Vagina (tissue), 2 donors: ENCODE results near the gene CDKN1A. TPM values are rescaled to one million over a fixed set of nuclear protein-coding genes. Genes with fewer than 3 reads are reported as not detected.

Experiments used
- DNase-seq, 2 donors: peaks; one replicate each; pipeline ENCODE4 v3.0.0-alpha.2; 2017; ENCODE audit errors: extremely low spot score in 2 of 2
- H3K27ac ChIP-seq: fragments of 200-600 bp; sonication (generic); one replicate; pipeline ENCODE4 v1.5.1; 2019
- H3K27me3 ChIP-seq: fragments of 200-600 bp; sonication (generic); one replicate; pipeline ENCODE4 v1.5.1; 2019
- H3K36me3 ChIP-seq, 2 donors: fragments of 200-600 bp; sonication (generic); one replicate each; pipeline ENCODE4 v1.5.1; 2017 to 2019
- H3K4me1 ChIP-seq: fragments of 200-600 bp; sonication (generic); one replicate; pipeline ENCODE4 v1.5.1; 2019
- H3K4me3 ChIP-seq, 2 donors: fragments of 200-600 bp; sonication (generic); 1 replicate in 1 of 2; 2 replicates in 1 of 2; pipeline ENCODE4 v1.5.1; 2016 to 2019
- H3K9me3 ChIP-seq: fragments of 200-600 bp; sonication (generic); one replicate; pipeline ENCODE4 v1.5.1; 2019
- CTCF ChIP-seq, 3 experiments: fragments of 450-650 bp in 2 of 3; fragments of 200-600 bp in 1 of 3; sonication (generic) in 1 of 3; IDR thresholded peaks; one replicate each; pipeline ENCODE4 v1.5.1; 2017 to 2019; ENCODE audit warnings: antibody characterized with exemption in 3 of 3, mild to moderate bottlenecking in 2 of 3, moderate library complexity in 2 of 3
- POLR2A ChIP-seq, 2 donors: fragments of 450-650 bp; IDR thresholded peaks; one replicate each; pipeline ENCODE4 v1.6.1; 2017; ENCODE audit warnings: antibody characterized with exemption in 2 of 2, mild to moderate bottlenecking in 2 of 2, moderate library complexity in 2 of 2
- POLR2AphosphoS5 ChIP-seq, 2 donors: sonication (generic); formaldehyde crosslinking; IDR thresholded peaks; one replicate each; pipeline ENCODE4 v1.9.0; 2017; ENCODE audit warnings: antibody characterized with exemption in 2 of 2, mild to moderate bottlenecking in 2 of 2, low read depth in 1 of 2; ENCODE audit not compliant: insufficient read depth in 1 of 2
- intact Hi-C: fragments of 100-400 bp; cut with DNase I; formaldehyde crosslinking; loops from one replicate; pipeline ENCODE4 v1.15.1; 2023
- total RNA-seq: library from RNA; depleted of rRNA; stranded (reverse); fragments of >200 nt; gene quantifications from one replicate; pipeline ENCODE4 v1.2.3, GENCODE V29; 2016

The CDKN1A gene
- total RNA-seq, 1 donor from 2014 or later: 169 TPM

- Histone ChIP-seq H3K27ac (peak overlapping the region; percentile 38), H3K9me3 (no peaks in the 10 kb centered on the region), H3K36me3 (no peaks in the 10 kb centered on the region), H3K4me1 (peaks cover 20% of the 10 kb centered on the region), H3K27me3 (no peaks in the 10 kb centered on the region), H3K4me3 (no peak overlapping the region)
- no peak for DNase-seq
- intact Hi-C loops: no loop called here
- TF ChIP-seq POLR2AphosphoS5 (IDR thresholded peaks at IDR 0.05; ENCODE audit: insufficient read depth in 1 of 2, low read depth in 1 of 2) (peak; percentile 73 to 86), CTCF (IDR thresholded peaks at IDR 0.05) (no peak)
Measured at GRCh38 chr6:36666826-36667591, 11.5 kb upstream of the CDKN1A start.

- intact Hi-C loops: no loop called here
- no peak for DNase-seq
- H3K27me3 ChIP-seq: no peaks in the 10 kb centered on the region
- H3K9me3 ChIP-seq: no peaks in the 10 kb centered on the region
- H3K4me1 ChIP-seq: peaks cover 20% of the 10 kb centered on the region
- no peak overlapping the region for H3K27ac ChIP-seq
- H3K36me3 ChIP-seq: no peaks in the 10 kb centered on the region
- TF ChIP-seq CTCF (IDR thresholded peaks at IDR 0.05) (no peak), POLR2AphosphoS5 (IDR thresholded peaks at IDR 0.05; ENCODE audit: insufficient read depth in 1 of 2, low read depth in 1 of 2) (no peak), POLR2A (IDR thresholded peaks at IDR 0.05) (no peak)
- no peak overlapping the region for H3K4me3 ChIP-seq
Measured at GRCh38 chr6:36668591-36668990, 9.9 kb upstream of the CDKN1A start.

- intact Hi-C loops: no loop called here
- Histone ChIP-seq H3K4me3 (no peak overlapping the region), H3K27ac (no peak overlapping the region), H3K9me3 (no peaks in the 10 kb centered on the region), H3K4me1 (peaks cover 20% of the 10 kb centered on the region), H3K36me3 (no peaks in the 10 kb centered on the region), H3K27me3 (no peaks in the 10 kb centered on the region)
- TF ChIP-seq POLR2AphosphoS5 (IDR thresholded peaks at IDR 0.05; ENCODE audit: insufficient read depth in 1 of 2, low read depth in 1 of 2): no peak
- no peak for DNase-seq
Measured at GRCh38 chr6:36669002-36669401, 9.5 kb upstream of the CDKN1A start.

- no peak for DNase-seq
- Histone ChIP-seq H3K9me3 (no peaks in the 10 kb centered on the region), H3K27me3 (no peaks in the 10 kb centered on the region), H3K4me3 (no peak overlapping the region), H3K27ac (no peak overlapping the region), H3K4me1 (peaks cover 20% of the 10 kb centered on the region), H3K36me3 (no peaks in the 10 kb centered on the region)
- no peak for TF ChIP-seq POLR2AphosphoS5 (IDR thresholded peaks at IDR 0.05; ENCODE audit: insufficient read depth in 1 of 2, low read depth in 1 of 2)
- intact Hi-C loops: no loop called here
Measured at GRCh38 chr6:36670271-36670670, 8.2 kb upstream of the CDKN1A start.

GRCh38 chr6:36671687-36672375 lies 6.7 kb upstream of the CDKN1A start:
- Histone ChIP-seq H3K36me3 (no peaks in the 10 kb centered on the region), H3K27me3 (no peaks in the 10 kb centered on the region), H3K27ac (no peak overlapping the region), H3K9me3 (no peaks in the 10 kb centered on the region), H3K4me3 (no peak overlapping the region), H3K4me1 (peaks cover 24% of the 10 kb centered on the region)
- TF ChIP-seq POLR2A (IDR thresholded peaks at IDR 0.05) (no peak), CTCF (IDR thresholded peaks at IDR 0.05) (no peak), POLR2AphosphoS5 (IDR thresholded peaks at IDR 0.05; ENCODE audit: insufficient read depth in 1 of 2, low read depth in 1 of 2) (no peak)
- intact Hi-C loops: no loop called here
- no peak for DNase-seq

- no peak for TF ChIP-seq POLR2AphosphoS5 (IDR thresholded peaks at IDR 0.05; ENCODE audit: insufficient read depth in 1 of 2, low read depth in 1 of 2)
- no peak for TF ChIP-seq POLR2A (IDR thresholded peaks at IDR 0.05)
- TF ChIP-seq CTCF (IDR thresholded peaks at IDR 0.05): no peak
- H3K9me3 ChIP-seq: no peaks in the 10 kb centered on the region
- intact Hi-C loops: no loop called here
Measured at GRCh38 chr6:36673882-36674281, 4.6 kb upstream of the CDKN1A start.

More at GRCh38 chr6:36673882-36674281, 4.6 kb upstream of the CDKN1A start:
- no peak for DNase-seq
- Histone ChIP-seq H3K4me3 (no peak overlapping the region), H3K4me1 (peaks cover 29% of the 10 kb centered on the region), H3K27ac (no peak overlapping the region), H3K27me3 (no peaks in the 10 kb centered on the region), H3K36me3 (no peaks in the 10 kb centered on the region)
